IMR-90 (cell line): Measurements from ENCODE around the gene PAQR5. TPM values are rescaled to one million over a fixed set of nuclear protein-coding genes. Genes with fewer than 3 reads are reported as not detected.

Experiments
- ATAC-seq: fragments of 200-7000 bp; cut with Tn5 transposase; 2 replicates; pipeline ENCODE4 v1.9.1; 2020; ENCODE audit warnings: low read depth, mild to moderate bottlenecking, moderate library complexity
- BruUV-seq: library from RNA; stranded (reverse); fragments of 400-500 nt; replicated peaks from 2 replicates; lab custom pipeline; 2021; lab: Mats Ljungman, UMichigan
- CTCF ChIA-PET: fragments of 300-600 bp; formaldehyde crosslinking; extraction: SDS; loops from one replicate; lab custom pipeline; 2021; ENCODE audit warnings: antibody characterized with exemption; lab: Yijun Ruan, JAX
- POLR2A ChIA-PET: fragments of 300-600 bp; sonication (Branson Sonifier 250); formaldehyde crosslinking; loops from one replicate; lab custom pipeline; 2022; ENCODE audit warnings: antibody characterized with exemption; ENCODE audit not compliant: unreplicated experiment; lab: Charles Lee
- DNase-seq: peaks from one replicate; pipeline ENCODE4 v3.0.0; 2013
- H2AFZ ChIP-seq: replicated peaks from 2 replicates; pipeline ENCODE3; 2013; ENCODE audit warnings: low read length, mild to moderate bottlenecking; ENCODE audit not compliant: poor library complexity
- H2AK5ac ChIP-seq: 2 replicates; pipeline ENCODE4 v1.6.1; 2013; ENCODE audit warnings: low read depth, low read length, inconsistent platforms
- H2AK9ac ChIP-seq: replicated peaks from 2 replicates; pipeline ENCODE3; 2013; ENCODE audit warnings: mild to moderate bottlenecking, low read depth, low read length, moderate library complexity; ENCODE audit not compliant: poor library complexity
- H2BK120ac ChIP-seq: 2 replicates; pipeline ENCODE4 v1.6.1; 2013; ENCODE audit warnings: low read depth, low read length, inconsistent platforms
- H2BK15ac ChIP-seq: 3 replicates; pipeline ENCODE4 v1.6.1; 2013; ENCODE audit warnings: low read depth, low read length, inconsistent platforms
- H2BK20ac ChIP-seq: 2 replicates; pipeline ENCODE4 v1.6.1; 2013; ENCODE audit warnings: low read depth, mild to moderate bottlenecking, inconsistent platforms, low read length, moderate library complexity
- H2BK5ac ChIP-seq: 2 replicates; pipeline ENCODE4 v1.6.1; 2013; ENCODE audit warnings: mild to moderate bottlenecking, low read depth, low read length, inconsistent platforms; ENCODE audit not compliant: poor library complexity, severe bottlenecking
- H3K14ac ChIP-seq: replicated peaks from 2 replicates; pipeline ENCODE4 v1.6.1; 2013; ENCODE audit warnings: low read depth, low read length, inconsistent platforms
- H3K18ac ChIP-seq: 2 replicates; pipeline ENCODE4 v1.6.1; 2013; ENCODE audit warnings: low read depth, low read length, control low read depth
- H3K23ac ChIP-seq: 2 replicates; pipeline ENCODE4 v1.6.1; 2013; ENCODE audit warnings: low read depth, low read length, inconsistent platforms
- H3K27ac ChIP-seq: 2 replicates; pipeline ENCODE4 v1.5.1; 2013; ENCODE audit warnings: mild to moderate bottlenecking, control low read depth, low read length; ENCODE audit not compliant: insufficient read depth
- H3K27me3 ChIP-seq: 2 replicates; pipeline ENCODE4 v1.6.1; 2013; ENCODE audit warnings: low read length; ENCODE audit not compliant: control insufficient read depth, insufficient read depth
- H3K36me3 ChIP-seq: 2 replicates; pipeline ENCODE4 v1.6.1; 2013; ENCODE audit warnings: low read length, mixed read lengths; ENCODE audit not compliant: control insufficient read depth, insufficient read depth
- H3K4ac ChIP-seq: 2 replicates; pipeline ENCODE4 v1.6.1; 2013; ENCODE audit warnings: low read depth, low read length, inconsistent platforms
- H3K4me1 ChIP-seq: 2 replicates; pipeline ENCODE4 v1.6.1; 2013; ENCODE audit warnings: low read length, mixed read lengths; ENCODE audit not compliant: control insufficient read depth, insufficient read depth
- H3K4me2 ChIP-seq: 2 replicates; pipeline ENCODE4 v1.6.1; 2013; ENCODE audit warnings: low read depth, mild to moderate bottlenecking, control low read depth, low read length, moderate library complexity
- H3K4me3 ChIP-seq: 2 replicates; pipeline ENCODE4 v1.5.1; 2013; ENCODE audit warnings: low read depth, mild to moderate bottlenecking, control low read depth, low read length, moderate library complexity; ENCODE audit not compliant: insufficient read depth
- H3K56ac ChIP-seq: 2 replicates; pipeline ENCODE4 v1.6.1; 2013; ENCODE audit warnings: low read length, inconsistent platforms; ENCODE audit not compliant: insufficient read depth; ENCODE audit errors: extremely low read depth
- H3K79me1 ChIP-seq, 2 experiments: 2 replicates each; pipeline ENCODE4 v1.6.1; 2013; ENCODE audit warnings: low read length in 2 of 2, inconsistent platforms in 1 of 2, low read depth in 1 of 2
- H3K9ac ChIP-seq: 2 replicates; pipeline ENCODE4 v1.6.1; 2013; ENCODE audit warnings: low read depth, low read length, control low read depth
- H3K9me1 ChIP-seq: 2 replicates; pipeline ENCODE4 v1.6.1; 2013; ENCODE audit warnings: low read length, inconsistent platforms; ENCODE audit not compliant: insufficient read depth
- H3K9me3 ChIP-seq: 2 replicates; pipeline ENCODE4 v1.6.1; 2013; ENCODE audit warnings: low read length; ENCODE audit not compliant: control insufficient read depth, insufficient read depth
- H4K20me1 ChIP-seq: 2 replicates; pipeline ENCODE4 v1.6.1; 2013; ENCODE audit warnings: low read length, inconsistent platforms; ENCODE audit not compliant: insufficient read depth
- H4K5ac ChIP-seq: 2 replicates; pipeline ENCODE4 v1.6.1; 2013; ENCODE audit warnings: mild to moderate bottlenecking, low read depth, low read length, control low read depth
- H4K8ac ChIP-seq, 2 experiments: 2 replicates each; pipeline ENCODE4 v1.6.1; 2013; ENCODE audit warnings: low read depth in 2 of 2, low read length in 2 of 2, control low read depth in 1 of 2, inconsistent platforms in 1 of 2
- H4K91ac ChIP-seq: 2 replicates; pipeline ENCODE4 v1.6.1; 2013; ENCODE audit warnings: low read depth, low read length, inconsistent platforms; ENCODE audit not compliant: insufficient read depth
- BHLHE40 ChIP-seq: fragments of 150-350 bp; IDR thresholded peaks from 2 replicates; pipeline ENCODE4 v1.6.1; 2016; ENCODE audit warnings: mild to moderate bottlenecking, low read depth, low read length
- CEBPB ChIP-seq: IDR thresholded peaks from 2 replicates; pipeline ENCODE4 v1.6.1; 2012; ENCODE audit warnings: low read depth, low read length, improper control_type of control experiment
- CHD1 ChIP-seq: IDR thresholded peaks from 2 replicates; pipeline ENCODE4 v1.6.1; 2012; ENCODE audit warnings: low read depth, low read length, improper control_type of control experiment
- FOS ChIP-seq: fragments of 150-350 bp; IDR thresholded peaks from 2 replicates; pipeline ENCODE4 v1.6.1; 2016; ENCODE audit warnings: low read depth, low read length
- MAFK ChIP-seq: IDR thresholded peaks from 2 replicates; pipeline ENCODE4 v1.6.1; 2012; ENCODE audit warnings: low read depth, low read length, improper control_type of control experiment
- MAZ ChIP-seq: IDR thresholded peaks from 2 replicates; pipeline ENCODE4 v1.6.1; 2012; ENCODE audit warnings: low read depth, mild to moderate bottlenecking, low read length, improper control_type of control experiment, moderate library complexity, borderline replicate concordance
- MXI1 ChIP-seq: IDR thresholded peaks from 2 replicates; pipeline ENCODE4 v1.6.1; 2012; ENCODE audit warnings: low read depth, mild to moderate bottlenecking, low read length, moderate library complexity, borderline replicate concordance
- NFE2L2 ChIP-seq: fragments of 150-350 bp; IDR thresholded peaks from 2 replicates; pipeline ENCODE4 v1.6.1; 2016; ENCODE audit warnings: low read depth, mild to moderate bottlenecking, low read length
- POLR2A ChIP-seq: IDR thresholded peaks from 2 replicates; pipeline ENCODE4 v1.6.1; 2012; ENCODE audit warnings: mild to moderate bottlenecking, low read depth, low read length
- RAD21 ChIP-seq: IDR thresholded peaks from 2 replicates; pipeline ENCODE4 v1.6.1; 2012; ENCODE audit warnings: low read length, improper control_type of control experiment
- RCOR1 ChIP-seq: IDR thresholded peaks from 2 replicates; pipeline ENCODE4 v1.6.1; 2012; ENCODE audit warnings: mild to moderate bottlenecking, low read length, improper control_type of control experiment; ENCODE audit not compliant: insufficient replicate concordance
- RFX5 ChIP-seq: IDR thresholded peaks from 2 replicates; pipeline ENCODE4 v1.8.0; 2012; ENCODE audit warnings: low read depth, mild to moderate bottlenecking, low read length, moderate library complexity
- SMC3 ChIP-seq: fragments of 150-350 bp; IDR thresholded peaks from 2 replicates; pipeline ENCODE4 v1.6.1; 2016; ENCODE audit warnings: low read depth, mild to moderate bottlenecking, antibody characterized with exemption, low read length, moderate library complexity
- whole genome bisulfite sequencing, 2 experiments: methylation state at CpG; one replicate each; pipeline versions ENCODE4 v1.1.5 to v1.1.7; 2013; ENCODE audit warnings: missing lambda C conversion rate in 2 of 2; ENCODE audit not compliant: insufficient read length in 1 of 2; ENCODE audit errors: extremely low coverage in 2 of 2; 5-methylcytosine and 5-hydroxymethylcytosine counted together
- dilution Hi-C: fragments of 300-500 bp; cut with HindIII; formaldehyde crosslinking; loops from one replicate; pipeline ENCODE4 v1.14.3; 2018; ENCODE audit warnings: low sequenced_read_pairs; ENCODE audit not compliant: unreplicated experiment
- in situ Hi-C: fragments of 300-500 bp; cut with MboI; formaldehyde crosslinking; loops from 3 replicates; pipeline ENCODE4 v1.14.3; 2019; ENCODE audit warnings: low sequenced_read_pairs, inconsistent platforms, mixed read lengths
- intact Hi-C: fragments of 100-400 bp; cut with micrococcal nuclease; formaldehyde crosslinking; loops from 2 replicates; pipeline ENCODE4 v1.10.0; 2022
- polyA plus RNA-seq, 3 experiments: library from polyadenylated mRNA; depleted of rRNA; stranded (reverse); fragments of >200 nt; gene quantifications; 2 replicates each; pipeline ENCODE4 v1.2.3, GENCODE V29; 2012; ENCODE audit warnings: low replicate concordance in 1 of 3
- total RNA-seq: library from RNA; depleted of rRNA; stranded (reverse); fragments of >200 nt; gene quantifications from 2 replicates; pipeline ENCODE4 v1.2.3, GENCODE V29; 2012
- TF ChIP-seq, protein P1 (sequence below): fragments of 150-350 bp; IDR thresholded peaks from 2 replicates; pipeline ENCODE4 v1.6.1; 2017; ENCODE audit warnings: mild to moderate bottlenecking, antibody characterized with exemption, low read length, low read depth
- TF ChIP-seq, protein P2 (sequence below): fragments of 150-350 bp; IDR thresholded peaks from 2 replicates; pipeline ENCODE4 v1.6.1; 2016; ENCODE audit warnings: low read depth, mild to moderate bottlenecking, low read length, moderate library complexity, borderline replicate concordance
- TF ChIP-seq, protein P3 (sequence below): conservative IDR thresholded peaks from 2 replicates; pipeline ENCODE4 v1.5.1; 2012; ENCODE audit warnings: mild to moderate bottlenecking, low read depth, low read length, improper control_type of control experiment

The PAQR5 gene
- total and polyA plus RNA-seq, 2 of the 4 experiments (the other 2 are of a cell fraction), result 2.3 to 2.7 TPM

DNA sequence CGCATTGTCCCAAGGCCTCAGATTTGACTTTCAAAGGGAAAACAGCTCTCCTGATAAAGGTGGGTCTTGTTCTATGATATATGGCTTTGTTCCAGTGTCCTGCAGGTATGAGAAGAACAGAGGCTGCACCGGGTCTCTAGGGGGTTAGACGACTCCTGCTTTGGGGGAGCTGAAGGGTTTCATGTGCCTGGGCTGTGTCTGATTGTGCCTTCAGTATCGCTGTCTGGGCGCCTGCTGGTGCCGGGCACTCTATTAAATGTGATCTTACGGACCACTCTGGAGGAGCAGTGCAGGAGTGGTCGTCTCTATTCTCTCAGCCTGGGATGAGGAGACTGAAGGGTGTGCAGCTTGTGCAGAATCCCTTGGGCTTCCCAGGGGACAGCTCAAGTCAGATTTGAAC, 16.0 kb downstream of the PAQR5 start:
- Histone ChIP-seq H3K4me2 (no peak overlapping the region), H2BK5ac (no peak overlapping the region), H2AK9ac (no peak overlapping the region), H2AK5ac (no peak overlapping the region), H3K18ac (no peak overlapping the region), H2BK15ac (no peak overlapping the region), H2BK20ac (no peak overlapping the region), H3K9me1 (peaks cover 13% of the 10 kb centered on the region), H4K5ac (no peak overlapping the region), H3K79me1 (0 out of 4 replicates have a peak, but pooled peaks cover 0 to 4% of the 10 kb centered on the region in 2 experiments), H3K36me3 (no peaks in the 10 kb centered on the region), H4K20me1 (0 out of 2 replicates have a peak, but pooled peaks cover 2% of the 10 kb centered on the region), H4K8ac (no peak overlapping the region), H2AFZ (no peak overlapping the region), H2BK120ac (no peak overlapping the region), H3K14ac (no peak overlapping the region), H3K4me3 (no peak overlapping the region), H4K91ac (no peak overlapping the region), H3K4me1 (peaks cover 10% of the 10 kb centered on the region), H3K56ac (no peak overlapping the region), H3K4ac (no peak overlapping the region), H3K27ac (no peak overlapping the region), H3K9me3 (no peaks in the 10 kb centered on the region), H3K9ac (no peak overlapping the region), H3K27me3 (no peaks in the 10 kb centered on the region), H3K23ac (no peak overlapping the region)
- no peak for DNase-seq
- TF ChIP-seq RFX5 (no peak), NFE2L2 (no peak), MAZ (no peak), MAFK (no peak), RAD21 (no peak), FOS (no peak), MXI1 (no peak), POLR2A (no peak), RCOR1 (no peak), BHLHE40 (no peak), CHD1 (no peak), SMC3 (no peak), CEBPB (no peak)
- TF ChIP-seq, protein P1, sequence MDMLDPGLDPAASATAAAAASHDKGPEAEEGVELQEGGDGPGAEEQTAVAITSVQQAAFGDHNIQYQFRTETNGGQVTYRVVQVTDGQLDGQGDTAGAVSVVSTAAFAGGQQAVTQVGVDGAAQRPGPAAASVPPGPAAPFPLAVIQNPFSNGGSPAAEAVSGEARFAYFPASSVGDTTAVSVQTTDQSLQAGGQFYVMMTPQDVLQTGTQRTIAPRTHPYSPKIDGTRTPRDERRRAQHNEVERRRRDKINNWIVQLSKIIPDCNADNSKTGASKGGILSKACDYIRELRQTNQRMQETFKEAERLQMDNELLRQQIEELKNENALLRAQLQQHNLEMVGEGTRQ, result no peak
- TF ChIP-seq, protein P2, sequence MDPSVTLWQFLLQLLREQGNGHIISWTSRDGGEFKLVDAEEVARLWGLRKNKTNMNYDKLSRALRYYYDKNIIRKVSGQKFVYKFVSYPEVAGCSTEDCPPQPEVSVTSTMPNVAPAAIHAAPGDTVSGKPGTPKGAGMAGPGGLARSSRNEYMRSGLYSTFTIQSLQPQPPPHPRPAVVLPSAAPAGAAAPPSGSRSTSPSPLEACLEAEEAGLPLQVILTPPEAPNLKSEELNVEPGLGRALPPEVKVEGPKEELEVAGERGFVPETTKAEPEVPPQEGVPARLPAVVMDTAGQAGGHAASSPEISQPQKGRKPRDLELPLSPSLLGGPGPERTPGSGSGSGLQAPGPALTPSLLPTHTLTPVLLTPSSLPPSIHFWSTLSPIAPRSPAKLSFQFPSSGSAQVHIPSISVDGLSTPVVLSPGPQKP, result no peak
- TF ChIP-seq, protein P3, sequence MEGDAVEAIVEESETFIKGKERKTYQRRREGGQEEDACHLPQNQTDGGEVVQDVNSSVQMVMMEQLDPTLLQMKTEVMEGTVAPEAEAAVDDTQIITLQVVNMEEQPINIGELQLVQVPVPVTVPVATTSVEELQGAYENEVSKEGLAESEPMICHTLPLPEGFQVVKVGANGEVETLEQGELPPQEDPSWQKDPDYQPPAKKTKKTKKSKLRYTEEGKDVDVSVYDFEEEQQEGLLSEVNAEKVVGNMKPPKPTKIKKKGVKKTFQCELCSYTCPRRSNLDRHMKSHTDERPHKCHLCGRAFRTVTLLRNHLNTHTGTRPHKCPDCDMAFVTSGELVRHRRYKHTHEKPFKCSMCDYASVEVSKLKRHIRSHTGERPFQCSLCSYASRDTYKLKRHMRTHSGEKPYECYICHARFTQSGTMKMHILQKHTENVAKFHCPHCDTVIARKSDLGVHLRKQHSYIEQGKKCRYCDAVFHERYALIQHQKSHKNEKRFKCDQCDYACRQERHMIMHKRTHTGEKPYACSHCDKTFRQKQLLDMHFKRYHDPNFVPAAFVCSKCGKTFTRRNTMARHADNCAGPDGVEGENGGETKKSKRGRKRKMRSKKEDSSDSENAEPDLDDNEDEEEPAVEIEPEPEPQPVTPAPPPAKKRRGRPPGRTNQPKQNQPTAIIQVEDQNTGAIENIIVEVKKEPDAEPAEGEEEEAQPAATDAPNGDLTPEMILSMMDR, result no peak
- ATAC-seq, result no peak
- dilution Hi-C loops (no loop called here), in situ Hi-C loops (no loop called here), intact Hi-C loops (no loop called here)
- WGBS, 2 experiments, result 100% methylated on average over 2 of the region's 8 CpGs; no CpG with 5 or more reads in 1 of the 2 experiments
- BruUV-seq, result no TSS peak
- ChIA-PET CTCF (interaction anchor here (0.6 kb wide), 1 partner anchor 281 kb away, joined by 4 read pairs; no protein-coding TSS in a partner anchor), POLR2A (no interaction called here)
